Coronary artery (tissue), 2 donors: Measurements from ENCODE around the gene CTNND1.
A peak's percentile ranks its signal among the peaks of the same experiment; 100 is the strongest.

Source experiments
- DNase-seq: peaks from one replicate; pipeline ENCODE4 v3.0.0-alpha.2; 2017; ENCODE audit warnings: low spot score
- H3K27ac ChIP-seq, 2 donors: fragments of 200-600 bp; sonication (generic); one replicate each; pipeline ENCODE4 v1.5.1; 2016 to 2019
- H3K4me3 ChIP-seq: fragments of 200-600 bp; sonication (generic); 2 replicates; pipeline ENCODE4 v1.5.1; 2016; ENCODE audit warnings: mild to moderate bottlenecking, moderate library complexity
- CTCF ChIP-seq: fragments of 200-600 bp; sonication (generic); IDR thresholded peaks from one replicate; pipeline ENCODE4 v1.5.1; 2019; ENCODE audit warnings: antibody characterized with exemption

CTNND1 gene

GRCh38 chr11:57729479-57729878 is 32.1 kb upstream of the CTNND1 start:
- TF ChIP-seq CTCF, result no peak
- no peak for DNase-seq
- Histone ChIP-seq H3K27ac (no peak overlapping the region), H3K4me3 (no peak overlapping the region)

- no peak for TF ChIP-seq CTCF
- no peak overlapping the region for H3K27ac ChIP-seq
- no peak for DNase-seq
Observed at GRCh38 chr11:57732661-57733060, 28.9 kb upstream of the CTNND1 start.

GRCh38 chr11:57735619-57736298 is 25.8 kb upstream of the CTNND1 start:
- Histone ChIP-seq H3K27ac (no peak overlapping the region), H3K4me3 (no peak overlapping the region)
- DNase-seq, result no peak
- TF ChIP-seq CTCF, result no peak

More at GRCh38 chr11:57732661-57733060, 28.9 kb upstream of the CTNND1 start:
- H3K4me3 ChIP-seq, result no peak overlapping the region

- H3K27ac ChIP-seq, result peak within 1 kb of the TSS; percentile 93 to 97
- no peak for TF ChIP-seq CTCF
- peak; percentile 98 for DNase-seq
- peak within 1 kb of the TSS; percentile 83 for H3K4me3 ChIP-seq
Observed at GRCh38 chr11:57741132-57742086, 20.2 kb upstream of the CTNND1 start, which contains the start of gene SELENOH. TSS of gene SELENOH (plus strand) at chr11:57741491. CDS start at chr11:57741596, 105 bp downstream.

GRCh38 chr11:57742087-57742452 is 19.5 kb upstream of the CTNND1 start:
- DNase-seq, result no peak
- TF ChIP-seq CTCF, result no peak
- Histone ChIP-seq H3K27ac (peak overlapping the region; percentile 93 to 97), H3K4me3 (peak overlapping the region; percentile 83)

GRCh38 chr11:57744357-57744756 is 17.2 kb upstream of the CTNND1 start:
- Histone ChIP-seq H3K4me3 (no peak overlapping the region), H3K27ac (no peak overlapping the region)
- no peak for TF ChIP-seq CTCF
- DNase-seq, result no peak
